ENCODE results near the gene BPIFA3.

BPIFA3 gene

DNA sequence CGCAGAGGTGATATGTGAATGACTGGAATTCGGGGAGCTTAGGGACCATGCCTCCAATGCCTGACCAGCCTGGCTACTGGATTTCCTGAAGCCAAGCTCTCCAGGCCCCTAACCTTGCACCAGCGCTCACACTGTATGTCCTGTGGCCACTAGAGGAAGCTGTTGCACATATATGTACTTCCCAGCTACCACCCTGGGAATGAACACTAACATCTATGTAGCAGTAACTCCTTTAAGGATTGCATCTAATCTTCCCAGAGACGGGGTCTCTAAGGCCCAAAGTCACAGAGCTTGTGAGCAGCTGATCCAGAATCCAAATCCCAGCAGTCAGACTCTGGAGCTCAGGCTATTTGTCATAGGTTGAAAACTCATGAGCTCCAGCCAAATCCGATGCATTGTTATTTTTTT, 45.5 kb downstream of the BPIFA3 start:
- peak; percentile 55 for DNase-seq (ENCODE audit: low read depth)
- no peak overlapping the region for H3K4me3 ChIP-seq (ENCODE audit: control insufficient read depth, low read depth, low read length)
- TF ChIP-seq CTCF (conservative IDR thresholded peaks at IDR 0.05; ENCODE audit: control insufficient read depth, insufficient read depth, low read depth, low read length), result peak; percentile 70

- DNase-seq (ENCODE audit: low read depth), result no peak
- no peak overlapping the region for H3K4me3 ChIP-seq (ENCODE audit: control insufficient read depth, low read depth, low read length)
- TF ChIP-seq CTCF (conservative IDR thresholded peaks at IDR 0.05; ENCODE audit: control insufficient read depth, insufficient read depth, low read depth, low read length), result no peak
These were observed 46.6 kb downstream of the BPIFA3 start for GRCh38 chr20:33263784-33264183.

- no peak for DNase-seq (ENCODE audit: low read depth)
- H3K4me3 ChIP-seq (ENCODE audit: control insufficient read depth, low read depth, low read length), result no peak overlapping the region
- TF ChIP-seq CTCF (conservative IDR thresholded peaks at IDR 0.05; ENCODE audit: control insufficient read depth, insufficient read depth, low read depth, low read length), result no peak
These were observed 50.5 kb downstream of the BPIFA3 start for GRCh38 chr20:33267701-33268100.

GRCh38 chr20:33272155-33272873, 55.2 kb downstream of the BPIFA3 start:
- no peak for TF ChIP-seq CTCF (conservative IDR thresholded peaks at IDR 0.05; ENCODE audit: control insufficient read depth, insufficient read depth, low read depth, low read length)
- DNase-seq (ENCODE audit: low read depth), result no peak

DNA sequence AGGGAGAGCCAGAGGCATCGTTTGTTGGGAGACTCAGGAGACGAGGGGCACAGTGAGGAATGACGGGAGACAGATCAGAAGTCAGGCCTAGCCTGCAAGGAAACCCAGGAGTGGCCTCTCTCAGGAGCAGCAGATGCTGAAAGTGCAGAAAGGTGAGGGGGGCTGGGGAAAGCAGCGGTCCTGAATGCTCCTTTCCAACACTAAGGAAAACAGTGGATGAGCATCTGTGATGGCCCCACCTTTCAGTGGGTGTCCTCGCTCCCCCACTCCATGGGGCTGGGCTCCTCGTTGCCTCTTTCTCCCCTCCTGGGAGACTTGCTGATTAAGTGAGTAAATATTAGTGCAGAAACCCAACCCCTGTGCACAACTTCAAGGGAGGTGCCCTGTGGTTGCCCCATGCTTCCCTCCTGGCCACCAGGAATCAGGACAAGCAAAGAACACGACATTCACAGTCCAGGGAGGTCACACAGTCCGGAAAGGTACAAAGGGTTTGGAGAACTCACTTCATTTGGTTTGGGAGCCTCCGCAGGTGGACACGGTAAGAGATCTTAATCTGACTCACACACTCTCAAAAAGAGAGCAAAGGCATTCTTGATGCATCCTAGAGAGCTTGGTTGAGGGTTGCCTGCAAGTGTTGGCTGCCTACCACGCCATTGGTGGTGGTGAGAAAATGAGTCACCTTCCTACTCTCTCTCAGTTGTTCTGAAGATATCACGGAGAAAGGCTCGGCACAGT, 56.1 kb downstream of the BPIFA3 start:
- no peak for TF ChIP-seq CTCF (conservative IDR thresholded peaks at IDR 0.05; ENCODE audit: control insufficient read depth, insufficient read depth, low read depth, low read length)
- no peak overlapping the region for H3K4me3 ChIP-seq (ENCODE audit: control insufficient read depth, low read depth, low read length)
- DNase-seq (ENCODE audit: low read depth), result no peak

More at GRCh38 chr20:33272155-33272873, 55.2 kb downstream of the BPIFA3 start:
- H3K4me3 ChIP-seq (ENCODE audit: control insufficient read depth, low read depth, low read length), result no peak overlapping the region

GRCh38 chr20:33275215-33275614, 58.1 kb downstream of the BPIFA3 start:
- TF ChIP-seq CTCF (conservative IDR thresholded peaks at IDR 0.05; ENCODE audit: control insufficient read depth, insufficient read depth, low read depth, low read length), result no peak
- H3K4me3 ChIP-seq (ENCODE audit: control insufficient read depth, low read depth, low read length), result no peak overlapping the region
- DNase-seq (ENCODE audit: low read depth), result no peak
